RWPE1 (cell line): ENCODE measurements around the gene KIRREL3.

Experiments
- CTCF ChIA-PET: fragments of 350-600 bp; sonication (Branson Sonifier 250); formaldehyde crosslinking; extraction: SDS; loops from one replicate; lab custom pipeline; 2021; lab: Yijun Ruan, JAX
- POLR2A ChIA-PET: fragments of 400-600 bp; formaldehyde crosslinking; extraction: SDS; loops from one replicate; lab custom pipeline; 2020; ENCODE audit warnings: antibody characterized with exemption; ENCODE audit not compliant: low non-redundant PET; lab: Yijun Ruan, JAX
- DNase-seq: peaks from one replicate; pipeline ENCODE4 v3.0.0; 2012; ENCODE audit warnings: low spot score
- H3K27ac ChIP-seq: fragments of 450-650 bp; 2 replicates; pipeline ENCODE4 v1.5.1; 2017
- TF ChIP-seq, protein P1 (sequence below): fragments of 450-650 bp; conservative IDR thresholded peaks from 2 replicates; pipeline ENCODE4 v1.5.1; 2017; ENCODE audit warnings: low read depth, mild to moderate bottlenecking

The KIRREL3 gene

DNA sequence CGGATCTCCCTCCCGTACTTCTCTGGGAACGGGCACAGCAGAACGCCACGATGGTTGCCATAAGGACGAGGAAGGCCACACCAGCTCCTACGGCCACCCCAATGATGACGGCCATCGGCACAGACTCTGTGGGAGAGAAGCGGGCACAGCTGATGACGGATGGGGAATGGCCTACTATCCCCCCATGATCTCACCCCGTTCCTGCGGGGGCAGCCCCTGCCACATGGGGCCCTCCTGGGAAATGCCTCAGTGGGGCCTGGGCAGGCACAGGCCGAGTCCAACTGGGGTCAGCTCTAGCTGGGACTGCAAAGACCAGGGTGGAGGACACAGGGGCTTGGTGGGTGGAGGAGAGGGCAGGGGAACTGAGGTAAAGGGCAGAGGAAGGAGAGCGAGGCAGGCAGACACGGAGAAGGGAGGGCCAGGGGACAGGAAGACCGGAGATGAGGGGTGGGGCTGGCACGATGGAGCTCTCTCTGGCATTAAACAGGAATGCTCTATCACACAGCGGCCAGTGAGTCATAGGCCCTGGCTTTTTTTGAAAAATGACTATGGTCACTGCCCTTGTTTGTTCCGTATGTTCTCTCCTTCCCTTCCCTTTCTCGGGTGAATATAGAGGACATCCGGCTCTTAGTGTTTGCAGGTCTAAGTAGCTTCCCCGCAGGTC lies 569.0 kb downstream of the KIRREL3 start:
- POLR2A ChIA-PET, result interaction anchor here (0.6 kb wide), 1 partner anchor 28 kb away, joined by 3 read pairs; no protein-coding TSS in a partner anchor
- H3K27ac ChIP-seq, result peak overlapping the region; percentile 87
- TF ChIP-seq, protein P1, sequence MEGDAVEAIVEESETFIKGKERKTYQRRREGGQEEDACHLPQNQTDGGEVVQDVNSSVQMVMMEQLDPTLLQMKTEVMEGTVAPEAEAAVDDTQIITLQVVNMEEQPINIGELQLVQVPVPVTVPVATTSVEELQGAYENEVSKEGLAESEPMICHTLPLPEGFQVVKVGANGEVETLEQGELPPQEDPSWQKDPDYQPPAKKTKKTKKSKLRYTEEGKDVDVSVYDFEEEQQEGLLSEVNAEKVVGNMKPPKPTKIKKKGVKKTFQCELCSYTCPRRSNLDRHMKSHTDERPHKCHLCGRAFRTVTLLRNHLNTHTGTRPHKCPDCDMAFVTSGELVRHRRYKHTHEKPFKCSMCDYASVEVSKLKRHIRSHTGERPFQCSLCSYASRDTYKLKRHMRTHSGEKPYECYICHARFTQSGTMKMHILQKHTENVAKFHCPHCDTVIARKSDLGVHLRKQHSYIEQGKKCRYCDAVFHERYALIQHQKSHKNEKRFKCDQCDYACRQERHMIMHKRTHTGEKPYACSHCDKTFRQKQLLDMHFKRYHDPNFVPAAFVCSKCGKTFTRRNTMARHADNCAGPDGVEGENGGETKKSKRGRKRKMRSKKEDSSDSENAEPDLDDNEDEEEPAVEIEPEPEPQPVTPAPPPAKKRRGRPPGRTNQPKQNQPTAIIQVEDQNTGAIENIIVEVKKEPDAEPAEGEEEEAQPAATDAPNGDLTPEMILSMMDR, result no peak
- CTCF ChIA-PET, result interaction anchor here (0.7 to 3.4 kb wide), 4 partner anchors 8 to 121 kb away, joined by 3 to 15 read pairs (median 4); no protein-coding TSS in a partner anchor
- DNase-seq, result peak; percentile 89

- H3K27ac ChIP-seq, result peak overlapping the region; percentile 87
- TF ChIP-seq, protein P1, result no peak
- no peak for DNase-seq
- ChIA-PET POLR2A (no interaction called here), CTCF (interaction anchor here (0.7 to 3.4 kb wide), 4 partner anchors 9 to 120 kb away, joined by 3 to 15 read pairs (median 4); no protein-coding TSS in a partner anchor)
Observed at GRCh38 chr11:126430581-126431335, 569.8 kb downstream of the KIRREL3 start.

GRCh38 chr11:126426820-126427749 lies 573.5 kb downstream of the KIRREL3 start:
- peak overlapping the region; percentile 9; the same call in 1 of the 2 replicates for H3K27ac ChIP-seq
- TF ChIP-seq, protein P1, result no peak
- no peak for DNase-seq
- CTCF ChIA-PET, result interaction anchor here (0.7 kb wide), 1 partner anchor 14 kb away, joined by 3 read pairs; no protein-coding TSS in a partner anchor
- POLR2A ChIA-PET, result no interaction called here

DNA sequence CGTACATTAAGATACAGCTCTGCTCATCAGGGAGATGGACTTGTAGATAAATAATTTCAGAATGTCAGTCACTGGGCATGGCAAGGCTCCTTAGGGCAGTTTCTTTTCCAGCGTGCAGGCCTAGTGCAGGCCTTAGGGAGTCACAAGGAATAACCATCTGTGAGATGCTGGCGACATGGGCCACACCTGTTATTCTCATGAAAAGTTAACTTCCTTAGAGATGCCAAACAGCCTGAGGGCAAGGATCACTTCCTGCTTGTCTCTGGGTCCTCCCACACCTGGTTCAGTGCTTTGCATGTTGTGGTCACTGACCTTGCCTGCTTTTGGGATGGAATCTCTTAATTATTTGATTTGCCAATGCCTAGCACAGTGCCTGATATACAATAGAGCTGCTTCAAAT lies 574.5 kb downstream of the KIRREL3 start:
- TF ChIP-seq, protein P1, result no peak
- DNase-seq, result no peak
- H3K27ac ChIP-seq, result no peak overlapping the region; the same call in 1 of the 2 replicates
- ChIA-PET CTCF (interaction anchor here (2.4 kb wide), 1 partner anchor 116 kb away, joined by 7 read pairs; no protein-coding TSS in a partner anchor), POLR2A (no interaction called here)

DNA sequence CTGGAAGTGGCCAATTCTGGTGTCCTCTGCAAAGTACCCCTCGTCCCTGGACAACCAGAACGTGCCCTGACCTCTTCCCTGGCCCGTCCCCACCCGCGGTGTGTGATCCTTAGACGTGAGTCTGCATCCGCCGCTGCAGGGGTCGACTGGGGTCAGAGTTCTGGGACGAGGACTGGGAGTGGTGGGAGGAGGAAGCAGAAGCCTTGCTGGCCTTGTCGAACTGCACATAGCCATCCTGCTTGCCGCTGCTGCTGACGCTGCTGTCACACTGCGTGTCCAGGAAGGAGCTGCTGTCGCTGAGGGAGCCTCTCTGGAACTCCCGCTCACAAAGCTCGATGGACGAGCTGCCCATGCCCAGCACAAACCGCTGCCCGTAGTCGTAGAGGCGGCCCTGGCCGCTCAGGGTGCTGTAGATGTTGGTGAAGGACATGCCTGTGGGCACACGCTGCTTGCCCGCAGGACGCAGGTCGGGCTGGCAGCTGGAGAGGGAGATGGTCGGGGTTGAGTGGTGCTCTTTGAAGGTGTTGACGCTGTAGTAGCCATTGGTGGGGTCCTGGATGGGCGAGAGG lies 576.0 kb downstream of the KIRREL3 start:
- POLR2A ChIA-PET, result no interaction called here
- TF ChIP-seq, protein P1, result no peak
- CTCF ChIA-PET, result interaction anchor here (1.8 to 2.4 kb wide), 2 partner anchors 16 to 114 kb away, joined by 7 to 10 read pairs; no protein-coding TSS in a partner anchor
- DNase-seq, result no peak
- no peak overlapping the region for H3K27ac ChIP-seq
